GM21515 (cell line): ENCODE results near the gene TTC17.

Experiments used
- ATAC-seq: cut with Tn5 transposase; IDR thresholded peaks from one replicate; pipeline ENCODE4 v1.9.1; 2021; ENCODE audit not compliant: unreplicated experiment

TTC17 gene

GRCh38 chr11:43518408-43519160 lies 159.9 kb downstream of the TTC17 start:
- no peak for ATAC-seq

- no peak for ATAC-seq
These were observed 162.8 kb downstream of the TTC17 start for GRCh38 chr11:43521471-43521870.

- ATAC-seq, result no peak
These were observed 164.9 kb downstream of the TTC17 start for GRCh38 chr11:43523632-43524031.

GRCh38 chr11:43532041-43532440 lies 173.3 kb downstream of the TTC17 start:
- no peak for ATAC-seq

- ATAC-seq, result no peak
These were observed 179.3 kb downstream of the TTC17 start for GRCh38 chr11:43537833-43538615.

GRCh38 chr11:43541993-43542392 lies 183.3 kb downstream of the TTC17 start:
- no peak for ATAC-seq

- no peak for ATAC-seq
These were observed 184.3 kb downstream of the TTC17 start for GRCh38 chr11:43542750-43543712.
